HG03520 (cell line): ENCODE data around the gene RNF40.
"Not testable (repeated sequence)": the region's sequence is repeated elsewhere in the genome, so short reads cannot be mapped to it uniquely, and the experiment has no call there.

ENCODE experiments used
- ATAC-seq: cut with Tn5 transposase; IDR thresholded peaks from one replicate; pipeline ENCODE4 v1.9.1; 2021; ENCODE audit warnings: mild to moderate bottlenecking, moderate library complexity; ENCODE audit not compliant: unreplicated experiment

RNF40 gene

GRCh38 chr16:30780549-30780948, 18.4 kb downstream of the RNF40 start:
- ATAC-seq, result no peak

- ATAC-seq, result no peak
Measured at GRCh38 chr16:30782486-30783279, 20.6 kb downstream of the RNF40 start.

- ATAC-seq, result no peak
Measured at GRCh38 chr16:30783280-30784109, 21.4 kb downstream of the RNF40 start.

DNA sequence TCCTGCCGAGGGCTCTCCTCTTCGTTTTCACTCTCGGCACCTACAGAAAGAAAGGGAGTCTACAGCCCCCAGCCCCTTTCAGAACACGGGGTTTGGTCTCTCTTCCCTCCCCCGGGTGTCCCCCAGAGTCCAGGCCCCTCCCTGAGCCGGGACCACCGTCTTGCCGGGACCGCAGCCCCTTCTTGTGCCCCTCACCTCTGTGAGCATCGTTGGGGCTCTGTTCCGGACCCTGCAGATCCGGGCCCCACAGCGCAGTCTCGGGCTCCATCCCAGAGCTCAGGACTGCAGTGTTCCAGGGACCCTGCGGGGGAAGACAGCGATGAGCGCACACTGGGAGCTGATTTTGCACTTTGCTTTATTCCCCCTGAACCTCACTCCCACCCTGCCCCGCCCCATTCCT, 22.1 kb downstream of the RNF40 start:
- no peak for ATAC-seq

GRCh38 chr16:30785126-30786106, 23.3 kb downstream of the RNF40 start:
- ATAC-seq, result no peak

DNA sequence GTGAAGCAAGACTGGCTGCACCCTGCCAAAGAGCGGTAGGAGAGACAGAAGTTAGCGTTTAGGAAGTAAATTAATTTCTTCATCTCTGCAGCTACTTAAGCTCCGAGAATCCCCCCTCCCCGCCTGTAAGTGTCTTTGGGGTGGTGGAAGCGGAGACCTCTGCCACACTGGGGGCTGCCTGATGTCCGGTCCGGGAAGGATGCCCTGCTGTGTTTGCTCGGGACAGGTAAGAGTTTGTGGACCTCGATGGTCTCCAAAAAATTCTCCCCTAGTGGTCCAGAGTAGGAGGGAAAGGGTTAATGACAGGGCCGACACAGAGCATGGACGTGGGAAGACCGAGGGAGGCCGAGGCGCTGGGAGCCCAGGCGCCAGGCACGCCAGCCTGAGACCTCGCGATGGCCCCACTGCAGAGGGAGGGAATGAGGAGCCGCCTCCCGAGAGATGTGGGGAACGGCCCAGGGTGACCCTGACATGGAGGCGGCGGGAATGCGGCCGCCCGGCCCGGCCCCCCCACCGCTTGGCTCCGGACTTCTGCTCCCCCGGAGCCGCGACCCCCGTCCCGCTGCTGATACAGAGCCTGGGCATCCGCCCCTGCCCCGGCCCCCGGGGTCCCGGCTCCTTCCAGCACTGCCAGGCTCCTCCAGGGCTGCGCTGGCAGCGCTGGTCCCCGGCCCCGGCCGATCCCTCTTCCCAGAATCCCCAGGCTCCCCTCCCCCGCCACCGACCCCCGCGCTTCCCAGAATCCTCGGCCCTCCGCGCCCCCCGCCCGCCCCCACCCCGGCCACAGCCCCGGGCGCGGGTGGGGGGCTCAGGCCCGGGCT, 24.2 kb downstream of the RNF40 start:
- no peak for ATAC-seq

DNA sequence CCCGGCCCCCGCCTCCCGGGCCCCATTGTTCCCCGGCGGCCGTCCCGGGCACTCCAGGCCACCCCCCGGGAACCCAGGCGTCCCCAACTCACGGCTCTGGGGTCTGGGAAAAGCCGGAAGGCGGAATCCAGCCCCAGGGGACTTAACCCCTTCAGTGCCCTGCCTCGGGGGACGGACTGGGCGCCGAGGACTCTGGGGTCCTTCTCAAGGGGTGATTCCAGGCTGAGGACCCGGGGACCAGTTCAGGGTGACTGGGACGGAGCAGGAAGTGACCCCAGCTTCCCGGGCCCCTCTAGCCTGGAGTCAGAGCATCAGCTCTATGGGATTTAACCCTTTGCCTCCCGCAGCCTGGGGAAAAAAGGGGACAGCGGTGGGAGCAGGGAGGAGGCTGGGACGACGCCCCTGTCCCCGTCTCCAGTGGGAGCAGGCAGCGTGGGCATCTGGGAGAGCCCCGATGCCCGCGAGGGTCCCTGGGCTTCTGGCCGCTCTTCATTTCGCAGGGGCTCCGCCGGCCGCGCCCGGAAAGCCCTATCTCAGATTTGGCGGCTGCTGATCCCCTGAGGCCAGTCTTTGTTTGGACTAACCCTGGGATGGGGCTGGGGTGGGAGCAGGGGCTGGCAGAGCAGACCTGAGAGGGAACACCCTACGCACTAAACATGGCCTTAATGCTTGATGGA, 25.0 kb downstream of the RNF40 start, which contains the start of gene ZNF629:
ZNF629 (minus strand) TSS at position 270 of the 677 bp plus-strand sequence. CDS start 2,723 bp downstream, outside the sequence.
- no peak for ATAC-seq

GRCh38 chr16:30787613-30788378, 25.7 kb downstream of the RNF40 start:
- no peak for ATAC-seq

DNA sequence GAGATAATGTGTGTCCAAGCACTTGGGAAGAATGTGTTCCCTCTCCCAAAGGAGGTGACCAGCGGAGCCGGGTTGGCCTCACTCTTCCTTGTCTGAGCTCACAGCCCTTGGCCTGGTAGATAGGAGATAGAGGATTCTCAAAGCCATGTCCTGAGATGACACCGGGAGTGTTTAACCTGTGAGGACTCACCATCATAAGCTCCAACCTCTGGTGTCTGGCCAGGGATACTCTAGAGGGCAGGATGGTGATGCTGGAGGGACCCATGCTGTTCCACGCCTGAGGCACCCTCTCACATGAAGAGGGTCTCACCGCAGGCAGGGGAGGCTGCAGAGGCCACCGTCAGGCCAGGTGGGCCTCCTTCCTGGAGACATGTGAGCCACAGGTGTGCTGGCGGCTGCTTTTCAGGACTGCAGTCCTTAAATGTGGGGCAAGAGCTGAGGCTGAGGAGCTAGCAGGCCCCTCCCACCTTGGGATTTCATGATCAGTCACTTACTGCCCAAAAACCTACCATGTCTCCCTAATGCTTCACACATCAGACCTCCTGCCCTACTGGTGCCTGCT, 31.5 kb downstream of the RNF40 start:
- ATAC-seq, result no peak

DNA sequence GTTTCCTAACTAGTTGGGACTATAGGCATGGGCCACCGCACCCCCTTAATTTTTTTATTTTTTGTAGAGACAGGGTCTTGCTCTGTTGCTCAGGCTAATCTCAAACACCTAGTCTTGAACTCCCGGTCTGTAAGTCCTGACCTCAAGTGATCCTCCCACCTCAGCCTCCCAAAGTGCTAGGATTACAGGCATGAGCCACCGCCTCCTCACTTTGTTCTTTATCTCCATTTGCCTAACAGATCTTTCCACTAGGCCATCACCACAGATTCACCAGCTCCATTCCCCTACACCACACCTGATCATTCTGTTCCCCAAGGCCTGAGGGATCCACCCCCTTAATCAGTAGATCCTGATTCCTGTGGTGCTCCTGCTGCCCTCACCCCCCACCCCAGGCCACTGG, 32.5 kb downstream of the RNF40 start:
- ATAC-seq, result no peak

DNA sequence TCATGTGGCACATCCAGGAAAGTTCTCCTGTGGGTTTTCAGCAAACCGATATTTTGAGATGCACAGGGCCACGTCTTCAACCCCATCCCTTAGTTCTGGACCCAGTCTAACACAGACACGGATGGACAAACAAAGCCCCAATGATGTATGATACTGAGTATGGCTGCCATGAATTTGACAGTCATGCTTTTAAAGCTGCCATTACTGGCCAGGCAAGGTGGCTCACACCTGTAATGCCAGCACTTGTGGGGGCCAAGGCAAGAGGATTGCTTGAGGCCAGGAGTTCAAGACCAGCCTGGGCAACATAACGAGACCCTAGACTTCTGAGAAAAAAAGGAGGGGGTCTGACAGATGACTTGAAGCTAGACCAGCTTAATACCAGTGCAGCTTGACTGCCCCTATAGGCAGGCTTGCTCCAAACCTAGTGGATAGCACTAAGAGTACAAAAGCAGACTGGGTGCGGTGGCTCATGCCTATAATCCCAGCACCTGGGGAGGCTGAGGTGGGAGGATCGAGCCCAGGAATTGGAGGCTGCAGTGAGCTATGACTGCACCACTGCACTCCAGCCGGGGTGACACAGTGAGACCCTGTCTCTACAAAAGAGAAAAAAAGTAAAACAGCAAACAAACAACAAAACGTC, 35.7 kb downstream of the RNF40 start:
- ATAC-seq, result no peak

- ATAC-seq, result no peak
Measured at GRCh38 chr16:30802936-30803335, 40.8 kb downstream of the RNF40 start.

GRCh38 chr16:30805056-30805369, 42.9 kb downstream of the RNF40 start:
- no peak for ATAC-seq

- ATAC-seq, result no peak
Measured at GRCh38 chr16:30805370-30806169, 43.4 kb downstream of the RNF40 start.

DNA sequence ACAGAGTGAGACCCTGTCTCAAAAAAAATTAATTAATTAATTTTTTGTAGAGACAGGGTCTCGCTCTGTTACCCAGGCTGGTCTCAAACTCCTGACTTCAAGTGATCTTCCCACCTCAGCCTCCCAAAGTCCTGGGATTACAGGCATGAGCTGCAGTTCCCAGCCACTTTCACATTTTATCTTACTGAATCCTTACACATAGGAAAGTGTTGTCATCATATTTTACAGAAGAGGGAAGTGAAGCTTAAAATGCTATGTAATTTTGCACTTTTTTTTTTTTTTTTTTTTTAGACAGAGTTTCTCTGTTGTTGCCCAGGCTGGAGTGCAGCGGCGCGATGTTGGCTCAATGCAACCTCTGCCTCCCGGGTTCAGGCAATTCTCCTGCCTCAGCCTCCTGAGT, 46.0 kb downstream of the RNF40 start:
- no peak for ATAC-seq

DNA sequence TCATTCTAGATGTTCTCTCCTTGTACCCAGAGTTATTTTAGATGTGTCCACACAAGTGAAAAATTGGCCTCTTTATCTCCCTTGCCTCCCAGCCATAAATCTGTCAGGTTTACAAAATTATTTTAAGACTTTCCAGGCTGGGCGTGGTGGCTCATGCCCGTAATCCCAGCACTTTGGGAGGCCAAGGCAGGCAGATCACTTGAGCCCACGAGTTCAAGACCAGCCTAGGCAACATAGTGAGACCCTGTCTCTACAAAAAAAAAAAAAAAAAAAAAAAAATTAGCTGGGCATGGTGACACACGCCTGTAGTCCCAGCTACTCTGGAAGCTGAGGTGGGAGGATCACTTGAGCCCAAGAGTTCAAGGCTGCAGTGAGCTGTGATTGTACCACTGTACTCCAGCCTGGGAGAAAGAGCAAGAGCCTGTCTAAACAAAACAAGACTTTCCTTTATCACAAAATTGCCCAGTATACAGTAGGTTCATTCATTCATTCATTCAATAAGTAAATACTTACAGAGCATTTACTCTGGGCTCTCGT, 46.8 kb downstream of the RNF40 start:
- ATAC-seq, result not testable (repeated sequence)

DNA sequence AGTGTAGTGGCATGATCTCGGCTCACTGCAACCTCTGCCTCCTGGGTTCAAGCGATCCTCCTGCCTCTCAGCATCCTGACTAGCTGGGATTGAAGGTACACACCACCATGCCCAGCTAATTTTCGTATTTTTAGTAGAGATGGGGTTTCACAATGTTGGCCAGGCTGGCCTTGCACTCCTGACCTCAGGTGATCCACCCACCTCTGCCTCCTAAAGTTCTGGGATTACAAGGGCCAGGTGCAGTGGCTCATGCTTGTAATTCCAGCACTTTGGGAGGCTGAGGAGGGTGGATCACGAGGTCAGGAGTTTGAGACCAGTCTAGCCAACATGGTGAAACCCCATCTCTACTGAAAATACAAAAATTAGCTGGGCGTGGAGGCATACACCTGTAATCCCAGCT, 47.6 kb downstream of the RNF40 start:
- ATAC-seq, result not testable (repeated sequence)
